Raji (cell line): ENCODE data around the gene DUSP16.

Experiments
- POLR2A ChIP-seq: IDR thresholded peaks from 2 replicates; pipeline ENCODE4 v1.6.1; 2011; ENCODE audit warnings: low read depth, low read length, control low read depth; ENCODE audit not compliant: insufficient read depth

Gene DUSP16

DNA sequence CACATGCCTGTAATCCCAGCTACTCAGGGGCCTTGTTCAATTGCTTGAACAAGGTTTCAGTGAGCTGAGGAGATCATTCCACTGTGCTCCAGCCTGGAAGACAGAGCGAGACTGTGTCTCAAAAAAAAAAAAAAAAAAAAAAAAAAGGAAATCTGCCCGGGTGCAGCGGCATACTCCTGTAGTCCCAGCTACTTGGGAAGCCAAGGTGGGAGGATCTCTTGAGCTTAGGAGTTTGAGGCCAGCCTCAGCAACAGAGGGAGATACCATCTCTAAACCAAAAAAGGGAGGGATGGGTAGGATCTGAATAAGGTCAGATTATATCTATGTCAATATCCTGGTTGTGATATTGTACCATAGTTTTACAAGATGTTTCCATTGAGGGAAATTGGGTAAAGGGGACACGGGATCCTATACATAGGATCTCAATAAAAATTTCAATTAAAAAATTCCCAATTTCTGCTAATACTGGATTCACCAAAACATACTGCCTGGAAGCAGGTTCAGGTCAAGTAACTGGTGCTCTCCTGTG, 129.4 kb downstream of the DUSP16 start:
- TF ChIP-seq POLR2A: no peak

DNA sequence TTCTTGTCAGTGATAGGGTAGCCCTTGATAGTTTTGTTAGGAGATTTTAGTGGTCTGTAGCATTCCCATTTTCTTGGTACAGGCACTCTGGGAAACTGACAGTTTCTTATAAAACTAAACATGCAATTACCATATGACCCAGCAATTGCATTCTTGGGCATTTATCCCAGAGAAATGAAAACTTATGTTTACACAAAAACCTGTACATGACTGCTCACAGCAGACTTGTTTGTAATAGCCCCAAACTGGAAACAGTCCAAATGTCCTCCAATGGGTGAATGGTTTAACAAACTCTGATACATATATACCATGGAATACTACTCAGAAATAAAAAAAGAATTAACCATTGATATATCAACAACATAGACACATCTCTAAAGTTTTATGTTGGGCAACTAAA, 130.3 kb downstream of the DUSP16 start:
- TF ChIP-seq POLR2A: no peak

DNA sequence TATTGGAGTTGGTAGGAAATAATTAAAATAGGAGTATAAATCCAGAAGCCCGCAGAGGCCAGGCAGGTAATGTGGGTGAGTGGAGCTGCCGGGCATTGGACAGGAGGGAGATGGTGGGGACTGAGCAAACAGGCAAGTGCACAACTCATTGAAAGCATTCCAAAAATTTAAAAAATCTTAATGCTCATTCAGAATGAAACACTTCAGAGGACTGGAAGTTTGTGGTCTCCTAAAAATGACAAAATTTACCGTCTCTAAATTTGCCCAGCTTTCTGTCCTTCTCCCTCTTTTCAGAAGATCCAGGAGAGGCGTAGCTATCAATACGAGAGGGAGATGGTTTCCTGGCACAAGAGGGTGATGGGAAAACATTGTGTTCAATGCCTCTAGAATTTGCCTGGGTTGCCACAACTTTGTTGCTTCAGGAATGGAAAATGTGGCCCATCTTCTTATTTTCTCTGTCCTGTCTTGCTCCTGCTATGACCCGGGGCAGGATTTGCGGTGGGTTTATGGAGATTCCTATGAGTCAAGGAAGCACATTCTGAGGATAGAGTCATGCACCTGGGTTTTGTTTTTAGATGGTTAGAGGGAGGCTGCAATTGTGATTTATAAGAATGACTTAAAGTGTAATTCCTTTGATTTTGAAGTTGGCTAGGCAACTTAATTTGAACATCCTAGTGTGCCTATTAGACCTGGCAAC, 133.6 kb downstream of the DUSP16 start:
- no peak for TF ChIP-seq POLR2A

DNA sequence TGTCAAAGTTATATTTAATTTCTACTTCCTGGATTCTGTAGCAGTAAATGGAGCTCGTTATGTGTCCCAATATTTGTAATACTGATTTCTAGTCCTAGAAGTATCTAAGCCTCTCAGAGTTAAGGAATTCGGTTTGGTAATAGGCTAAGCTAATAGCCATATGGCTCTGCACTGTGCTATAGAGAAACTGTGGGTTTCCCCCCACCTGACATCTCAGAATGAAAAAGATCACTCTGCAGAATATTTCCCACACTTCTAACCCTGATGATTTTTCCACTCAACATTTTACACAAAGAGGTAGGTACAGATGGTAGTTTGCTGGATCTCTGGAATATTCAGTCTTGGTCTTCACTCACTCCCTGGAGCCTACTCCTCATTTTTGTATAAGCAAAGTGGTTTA, 134.6 kb downstream of the DUSP16 start:
- no peak for TF ChIP-seq POLR2A

DNA sequence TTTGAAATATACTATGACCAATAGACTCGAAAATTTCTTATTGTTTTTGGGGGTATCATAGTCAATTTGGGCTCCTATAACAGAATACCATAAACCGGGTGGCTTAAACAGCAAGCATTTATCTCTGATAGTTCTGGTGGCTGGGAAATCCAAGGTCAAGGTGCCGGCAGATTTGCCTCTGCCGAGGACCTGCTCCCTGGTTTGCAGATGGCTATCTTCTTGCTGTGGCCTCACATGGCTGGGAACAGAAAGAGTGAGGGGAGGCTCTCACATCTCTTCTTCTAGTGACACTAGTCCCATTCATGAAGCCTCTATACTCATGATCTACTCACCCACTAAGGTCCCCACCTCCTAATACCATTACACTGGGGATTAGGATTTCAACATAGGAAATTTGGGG, 135.1 kb downstream of the DUSP16 start:
- no peak for TF ChIP-seq POLR2A

DNA sequence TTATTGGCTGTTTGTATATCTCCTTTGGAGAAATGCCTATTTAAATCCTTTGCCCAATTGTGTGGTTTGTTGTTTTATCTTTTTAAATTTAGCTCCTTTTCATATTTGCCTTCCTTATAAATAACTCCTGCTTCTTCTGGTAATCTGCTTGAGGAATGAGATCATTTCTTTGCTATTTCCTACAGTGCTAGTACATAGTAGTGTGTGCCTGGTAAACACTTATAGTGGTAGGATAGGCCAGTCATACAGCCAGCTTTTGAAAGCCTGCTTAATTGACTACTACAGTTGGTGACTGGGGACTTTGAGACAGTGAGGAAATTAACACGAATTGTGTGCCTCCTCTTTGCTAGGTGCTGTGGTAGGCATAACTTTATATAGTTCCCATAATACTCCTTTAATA, 137.0 kb downstream of the DUSP16 start:
- TF ChIP-seq POLR2A: no peak

DNA sequence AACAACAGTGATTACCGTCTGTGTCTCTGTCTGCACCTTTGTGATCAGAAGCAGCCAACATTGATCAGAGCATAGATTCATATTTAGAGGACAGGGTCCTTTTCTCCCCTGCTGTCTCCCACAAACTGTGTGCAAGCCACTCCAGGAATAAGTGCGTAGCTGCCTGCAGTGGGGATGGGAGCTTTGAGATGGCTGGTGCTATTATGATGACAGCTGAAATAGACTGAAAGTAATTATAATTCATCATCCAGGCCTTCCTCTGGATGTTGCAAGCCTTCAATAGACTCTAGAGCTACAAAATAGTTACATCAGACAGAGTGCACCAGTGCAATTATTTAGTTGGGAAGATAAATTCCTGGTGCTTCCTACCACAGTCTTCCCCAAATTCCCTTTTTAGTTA, 137.7 kb downstream of the DUSP16 start:
- no peak for TF ChIP-seq POLR2A
